ENCODE results near the gene CSPG5. TPM values are rescaled to one million over a fixed set of nuclear protein-coding genes. Genes with fewer than 3 reads are reported as not detected.

CSPG5 gene
- total RNA-seq, 4 donors from 2014 or later, result 0.82 to 2.9 TPM; not detected in 2

GRCh38 chr3:47541583-47542108 is 37.0 kb downstream of the CSPG5 start:
- no peak overlapping the region for H3K4me3 ChIP-seq
- no peaks in the 10 kb centered on the region for H3K36me3 ChIP-seq
- no peak for DNase-seq
- H3K9me3 ChIP-seq, result no peaks in the 10 kb centered on the region
- H3K4me1 ChIP-seq, result no peaks in the 10 kb centered on the region
- TF ChIP-seq CTCF (IDR thresholded peaks at IDR 0.05), result no peak
- TF ChIP-seq POLR2A (IDR thresholded peaks at IDR 0.05), result no peak
- H3K27me3 ChIP-seq, result no peaks in the 10 kb centered on the region
- intact Hi-C loops (cut with DNase I; ENCODE audit: low total_unique reads), result no loop called here
- no peak overlapping the region for H3K27ac ChIP-seq

- Histone ChIP-seq H3K4me1 (no peaks in the 10 kb centered on the region), H3K4me3 (no peak overlapping the region), H3K36me3 (no peaks in the 10 kb centered on the region), H3K9me3 (no peaks in the 10 kb centered on the region), H3K27me3 (no peaks in the 10 kb centered on the region), H3K27ac (no peak overlapping the region)
- DNase-seq, result no peak
- TF ChIP-seq POLR2A (IDR thresholded peaks at IDR 0.05) (no peak), CTCF (IDR thresholded peaks at IDR 0.05) (no peak)
- intact Hi-C loops (cut with DNase I; ENCODE audit: low total_unique reads), result no loop called here
Measured at GRCh38 chr3:47540281-47540680, 38.4 kb downstream of the CSPG5 start.

GRCh38 chr3:47536967-47537366 is 41.7 kb downstream of the CSPG5 start:
- no peaks in the 10 kb centered on the region for H3K9me3 ChIP-seq
- no peak for DNase-seq
- intact Hi-C loops (cut with DNase I; ENCODE audit: low total_unique reads), result no loop called here
- H3K27me3 ChIP-seq, result no peaks in the 10 kb centered on the region
- no peak overlapping the region for H3K27ac ChIP-seq
- TF ChIP-seq CTCF (IDR thresholded peaks at IDR 0.05) (no peak), POLR2A (IDR thresholded peaks at IDR 0.05) (no peak)
- H3K4me3 ChIP-seq, result no peak overlapping the region
- H3K4me1 ChIP-seq, result no peaks in the 10 kb centered on the region
- H3K36me3 ChIP-seq, result no peaks in the 10 kb centered on the region

GRCh38 chr3:47536221-47536891 is 42.3 kb downstream of the CSPG5 start:
- H3K4me1 ChIP-seq, result no peaks in the 10 kb centered on the region
- no peak overlapping the region for H3K4me3 ChIP-seq
- TF ChIP-seq POLR2A (IDR thresholded peaks at IDR 0.05) (no peak), CTCF (IDR thresholded peaks at IDR 0.05) (no peak)
- H3K36me3 ChIP-seq, result no peaks in the 10 kb centered on the region
- no peak overlapping the region for H3K27ac ChIP-seq
- H3K27me3 ChIP-seq, result no peaks in the 10 kb centered on the region
- no peaks in the 10 kb centered on the region for H3K9me3 ChIP-seq
- intact Hi-C loops (cut with DNase I; ENCODE audit: low total_unique reads), result no loop called here
- no peak for DNase-seq

- Histone ChIP-seq H3K4me1 (no peaks in the 10 kb centered on the region), H3K36me3 (no peaks in the 10 kb centered on the region), H3K4me3 (no peak overlapping the region), H3K27ac (no peak overlapping the region), H3K27me3 (no peaks in the 10 kb centered on the region), H3K9me3 (no peaks in the 10 kb centered on the region)
- TF ChIP-seq POLR2A (IDR thresholded peaks at IDR 0.05) (no peak), CTCF (IDR thresholded peaks at IDR 0.05) (no peak)
- intact Hi-C loops (cut with DNase I; ENCODE audit: low total_unique reads), result no loop called here
- no peak for DNase-seq
Measured at GRCh38 chr3:47533996-47534454, 44.6 kb downstream of the CSPG5 start.

Data from uterus (tissue), 4 donors.